GM12872 (cell line): Measurements from ENCODE around the gene ARHGAP29.

Experiments
- CTCF ChIP-seq: IDR thresholded peaks from 3 replicates; pipeline ENCODE4 v1.5.1; 2011; ENCODE audit warnings: low read depth, mild to moderate bottlenecking, low read length, moderate library complexity; ENCODE audit not compliant: insufficient read depth

The ARHGAP29 gene

DNA sequence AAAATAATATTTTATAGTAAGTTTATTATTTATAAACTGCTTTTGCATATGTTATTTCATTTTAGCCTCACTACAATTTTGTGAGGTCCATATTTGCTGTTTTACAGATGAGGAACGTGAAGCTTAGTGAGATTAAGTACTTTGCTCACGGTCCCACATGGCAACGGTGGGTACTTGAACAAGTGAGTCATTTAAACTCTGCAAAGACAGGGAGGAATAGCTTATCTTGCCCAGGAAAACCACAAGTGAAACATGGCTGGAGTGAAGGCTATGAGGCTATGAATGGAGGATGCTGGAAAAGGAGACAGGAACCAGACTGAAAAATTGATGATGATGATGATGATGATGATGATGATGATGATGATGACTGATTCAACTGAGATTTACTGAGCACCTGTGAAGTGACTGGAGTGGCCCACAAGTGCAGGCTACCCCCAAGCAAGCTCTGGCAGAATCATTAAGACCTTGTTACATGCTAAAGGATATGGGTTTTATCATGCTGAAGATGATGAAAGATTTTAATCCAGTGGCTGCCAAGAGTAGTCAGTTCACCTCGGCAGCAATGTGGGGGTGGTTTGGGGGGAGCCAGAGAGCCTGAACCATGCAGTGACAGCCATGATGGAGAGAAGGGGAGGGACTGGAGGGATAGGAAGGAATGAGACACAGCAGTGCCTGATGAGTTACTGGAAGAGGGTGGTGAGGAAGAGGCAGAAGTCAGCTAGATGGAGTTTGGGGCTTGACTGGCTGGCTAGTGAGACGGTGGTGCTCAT, 115.0 kb downstream of the ARHGAP29 start:
- TF ChIP-seq CTCF: no peak
